ENCODE results near the gene NAXD.
"Not testable (repeated sequence)": the region's sequence is repeated elsewhere in the genome, so short reads cannot be mapped to it uniquely, and the experiment has no call there.

The NAXD gene

GRCh38 chr13:110628477-110628793, 13.1 kb downstream of the NAXD start:
- no peak for DNase-seq (ENCODE audit: low spot score)

- no peak for DNase-seq (ENCODE audit: low spot score)
Measured at GRCh38 chr13:110628952-110629701, 13.8 kb downstream of the NAXD start.

GRCh38 chr13:110629735-110630134, 14.4 kb downstream of the NAXD start:
- DNase-seq (ENCODE audit: low spot score): no peak

- no peak for DNase-seq (ENCODE audit: low spot score)
Measured at GRCh38 chr13:110630566-110631119, 15.3 kb downstream of the NAXD start.

- not testable (repeated sequence) for DNase-seq (ENCODE audit: low spot score)
Measured at GRCh38 chr13:110632255-110632654, 16.9 kb downstream of the NAXD start.

GRCh38 chr13:110633776-110634175, 18.4 kb downstream of the NAXD start:
- DNase-seq (ENCODE audit: low spot score): no peak

GRCh38 chr13:110634558-110634957, 19.2 kb downstream of the NAXD start:
- DNase-seq (ENCODE audit: low spot score): no peak

- DNase-seq (ENCODE audit: low spot score): no peak
Measured at GRCh38 chr13:110635405-110636002, 20.2 kb downstream of the NAXD start.

- DNase-seq (ENCODE audit: low spot score): no peak
Measured at GRCh38 chr13:110636053-110636475, 20.7 kb downstream of the NAXD start.

- no peak for DNase-seq (ENCODE audit: low spot score)
Measured at GRCh38 chr13:110636701-110637201, 21.4 kb downstream of the NAXD start.

- no peak for DNase-seq (ENCODE audit: low spot score)
Measured at GRCh38 chr13:110637275-110637674, 21.9 kb downstream of the NAXD start.

GRCh38 chr13:110637747-110638146, 22.4 kb downstream of the NAXD start:
- DNase-seq (ENCODE audit: low spot score): no peak

GRCh38 chr13:110638257-110638656, 22.9 kb downstream of the NAXD start:
- DNase-seq (ENCODE audit: low spot score): no peak

- DNase-seq (ENCODE audit: low spot score): no peak
Measured at GRCh38 chr13:110638814-110639806, 23.8 kb downstream of the NAXD start.

- no peak for DNase-seq (ENCODE audit: low spot score)
Measured at GRCh38 chr13:110639935-110640334, 24.6 kb downstream of the NAXD start.

GRCh38 chr13:110640591-110641029, 25.3 kb downstream of the NAXD start:
- DNase-seq (ENCODE audit: low spot score): no peak

GRCh38 chr13:110641055-110642015, 26.0 kb downstream of the NAXD start:
- DNase-seq (ENCODE audit: low spot score): no peak

- no peak for DNase-seq (ENCODE audit: low spot score)
Measured at GRCh38 chr13:110642291-110642981, 27.1 kb downstream of the NAXD start.

- DNase-seq (ENCODE audit: low spot score): no peak
Measured at GRCh38 chr13:110643324-110643723, 28.0 kb downstream of the NAXD start.

GRCh38 chr13:110643768-110644421, 28.6 kb downstream of the NAXD start:
- no peak for DNase-seq (ENCODE audit: low spot score)
